ENCODE measurements around the gene PTGFRN. TPM values are rescaled to one million over a fixed set of nuclear protein-coding genes. Genes with fewer than 3 reads are reported as not detected.

The PTGFRN gene
- total and polyA plus RNA-seq, 2 of the 4 experiments (the other 2 are of a cell fraction), result 0.90 to 1.1 TPM

GRCh38 chr1:117000142-117000541 lies 90.4 kb downstream of the PTGFRN start:
- no peak for TF ChIP-seq NFE2L2 (IDR thresholded peaks at IDR 0.05; ENCODE audit: low read depth, low read length)
- TF ChIP-seq RAD21 (IDR thresholded peaks at IDR 0.05; ENCODE audit: low read length), result no peak
- no peak for TF ChIP-seq RFX5 (IDR thresholded peaks at IDR 0.05; ENCODE audit: low read depth, low read length)
- TF ChIP-seq RCOR1 (IDR thresholded peaks at IDR 0.05; ENCODE audit: insufficient replicate concordance, low read length), result no peak
- TF ChIP-seq ELK1 (IDR thresholded peaks at IDR 0.05; ENCODE audit: borderline replicate concordance, low read depth, low read length), result no peak
- TF ChIP-seq POLR2A (IDR thresholded peaks at IDR 0.05; ENCODE audit: low read depth, low read length), result no peak
- TF ChIP-seq SMC3 (IDR thresholded peaks at IDR 0.05; ENCODE audit: low read depth, low read length), result no peak
- TF ChIP-seq MAZ (IDR thresholded peaks at IDR 0.05; ENCODE audit: borderline replicate concordance, low read depth, low read length), result no peak
- no peak for TF ChIP-seq USF2 (IDR thresholded peaks at IDR 0.05; ENCODE audit: low read depth, low read length)
- no peak for TF ChIP-seq CHD1 (IDR thresholded peaks at IDR 0.05; ENCODE audit: low read depth, low read length)
- TF ChIP-seq CTCF (conservative IDR thresholded peaks at IDR 0.05; ENCODE audit: low read depth, low read length), result no peak
- TF ChIP-seq MAFK (IDR thresholded peaks at IDR 0.05; ENCODE audit: low read depth, low read length), result no peak
- TF ChIP-seq CEBPB (IDR thresholded peaks at IDR 0.05; ENCODE audit: low read depth, low read length), result no peak
- no peak for TF ChIP-seq BHLHE40 (IDR thresholded peaks at IDR 0.05; ENCODE audit: low read depth, low read length)
- no peak overlapping the region for H3K4me3 ChIP-seq (ENCODE audit: insufficient read depth, low read depth, low read length)
- no peak overlapping the region for H4K5ac ChIP-seq (ENCODE audit: low read depth, low read length)
- no TSS peak for BruUV-seq (replicated peaks)
- H2BK120ac ChIP-seq (ENCODE audit: low read depth, low read length), result no peak overlapping the region
- no peak overlapping the region for H4K8ac ChIP-seq (ENCODE audit: low read depth in 2 of 2, low read length in 2 of 2)
- H3K23ac ChIP-seq (ENCODE audit: low read depth, low read length), result no peak overlapping the region
- ATAC-seq (ENCODE audit: low read depth) (no peak), DNase-seq (no peak)
- H2BK5ac ChIP-seq (ENCODE audit: low read depth, low read length, poor library complexity, severe bottlenecking), result no peak overlapping the region
- H2BK20ac ChIP-seq (ENCODE audit: low read depth, low read length), result no peak overlapping the region
- dilution Hi-C loops (cut with HindIII; ENCODE audit: low sequenced_read_pairs, unreplicated experiment), result no loop called here
- ChIA-PET CTCF (no interaction called here), POLR2A (ENCODE audit: unreplicated experiment) (no interaction called here)
- no peak overlapping the region for H2AFZ ChIP-seq (replicated peaks; ENCODE audit: low read length, poor library complexity)
- in situ Hi-C loops (cut with MboI; ENCODE audit: low sequenced_read_pairs), result no loop called here
- no peak overlapping the region for H3K4ac ChIP-seq (ENCODE audit: low read depth, low read length)
- 57% methylated on average over 1 of the region's 2 CpGs; no CpG with 5 or more reads in 1 of the 2 experiments for WGBS, 2 experiments (ENCODE audit: extremely low coverage in 2 of 2, insufficient read length in 1 of 2)
- no peaks in the 10 kb centered on the region for H4K20me1 ChIP-seq (ENCODE audit: insufficient read depth, low read length)
- no peak overlapping the region for H2BK15ac ChIP-seq (ENCODE audit: low read depth, low read length)
- no peaks in the 10 kb centered on the region for H3K9me3 ChIP-seq (ENCODE audit: control insufficient read depth, insufficient read depth, low read length)
- H3K36me3 ChIP-seq (ENCODE audit: control insufficient read depth, insufficient read depth, low read length), result no peaks in the 10 kb centered on the region
- H3K18ac ChIP-seq (ENCODE audit: low read depth, low read length), result no peak overlapping the region
- H2AK5ac ChIP-seq (ENCODE audit: low read depth, low read length), result no peak overlapping the region
- H3K27ac ChIP-seq (ENCODE audit: insufficient read depth, low read length), result no peak overlapping the region
- intact Hi-C loops (cut with micrococcal nuclease), result no loop called here
- H3K79me1 ChIP-seq (ENCODE audit: low read depth in 1 of 2, low read length in 2 of 2), result no peaks in the 10 kb centered on the region
- H3K56ac ChIP-seq (ENCODE audit: extremely low read depth, insufficient read depth, low read length), result no peak overlapping the region
- H3K9me1 ChIP-seq (ENCODE audit: insufficient read depth, low read length), result no peaks in the 10 kb centered on the region
- H3K4me2 ChIP-seq (ENCODE audit: low read depth, low read length), result no peak overlapping the region
- H4K91ac ChIP-seq (ENCODE audit: insufficient read depth, low read depth, low read length), result no peak overlapping the region
- H3K27me3 ChIP-seq (ENCODE audit: control insufficient read depth, insufficient read depth, low read length), result 0 out of 2 replicates have a peak, but pooled peaks cover 2% of the 10 kb centered on the region
- H3K4me1 ChIP-seq (ENCODE audit: control insufficient read depth, insufficient read depth, low read length), result no peaks in the 10 kb centered on the region
- no peak overlapping the region for H3K14ac ChIP-seq (replicated peaks; ENCODE audit: low read depth, low read length)
- H2AK9ac ChIP-seq (replicated peaks; ENCODE audit: low read depth, low read length, poor library complexity), result no peak overlapping the region
- no peak overlapping the region for H3K9ac ChIP-seq (ENCODE audit: low read depth, low read length)
